Stimulated activated CD8-positive, alpha-beta memory T cell treated with anti-CD3 and anti-CD28 coated beads, Interleukin-12 subunit alpha, Interleukin-12 subunit beta, amount 100 ng/mL, for 4 hours (primary cell): ENCODE results near the gene POU5F1.
"Not testable (repeated sequence)": the region's sequence is repeated elsewhere in the genome, so short reads cannot be mapped to it uniquely, and the experiment has no call there.

Experiments
- DNase-seq: peaks from one replicate; pipeline ENCODE4 v3.0.0-alpha.2; 2020; ENCODE audit warnings: low read depth

POU5F1 gene

DNA sequence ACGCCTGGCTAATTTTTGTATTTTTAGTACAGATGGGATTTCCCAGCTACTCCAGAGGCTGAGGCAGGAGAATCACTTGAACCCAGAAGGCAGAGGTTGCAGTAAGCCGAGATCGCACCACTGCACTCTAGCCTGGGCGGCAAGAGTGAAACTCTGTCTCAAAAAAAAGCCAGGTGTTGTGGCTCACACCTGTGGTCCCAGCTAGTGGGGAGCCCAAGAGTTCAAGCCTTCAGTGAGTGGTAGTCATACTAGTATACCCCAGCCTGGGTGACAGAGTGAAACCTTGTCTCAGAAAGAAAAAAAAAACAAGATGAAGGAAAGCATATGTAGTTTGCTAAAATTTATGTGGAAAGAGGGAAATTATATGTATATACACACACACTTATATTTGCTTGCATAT, 20.0 kb upstream of the POU5F1 start:
- DNase-seq = no peak

DNA sequence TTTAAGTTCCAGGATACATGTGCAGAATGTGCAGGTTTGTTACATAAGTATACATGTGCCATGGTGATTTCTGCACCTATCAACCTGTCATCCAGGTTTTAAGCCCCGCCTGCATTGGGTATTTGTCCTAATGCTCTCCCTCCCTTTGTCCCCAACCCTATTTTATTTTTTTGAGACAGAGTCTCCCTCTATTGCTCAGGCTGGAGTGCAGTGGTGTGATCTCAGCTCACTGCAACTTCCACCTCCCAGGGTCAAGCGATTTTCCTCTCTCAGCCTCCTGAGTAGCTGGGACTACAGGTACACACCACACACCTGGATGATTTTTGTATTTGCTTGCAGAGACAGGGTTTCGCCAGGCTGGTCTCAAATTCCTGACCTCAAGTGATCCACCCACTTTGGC, 18.7 kb upstream of the POU5F1 start:
- DNase-seq = not testable (repeated sequence)

DNA sequence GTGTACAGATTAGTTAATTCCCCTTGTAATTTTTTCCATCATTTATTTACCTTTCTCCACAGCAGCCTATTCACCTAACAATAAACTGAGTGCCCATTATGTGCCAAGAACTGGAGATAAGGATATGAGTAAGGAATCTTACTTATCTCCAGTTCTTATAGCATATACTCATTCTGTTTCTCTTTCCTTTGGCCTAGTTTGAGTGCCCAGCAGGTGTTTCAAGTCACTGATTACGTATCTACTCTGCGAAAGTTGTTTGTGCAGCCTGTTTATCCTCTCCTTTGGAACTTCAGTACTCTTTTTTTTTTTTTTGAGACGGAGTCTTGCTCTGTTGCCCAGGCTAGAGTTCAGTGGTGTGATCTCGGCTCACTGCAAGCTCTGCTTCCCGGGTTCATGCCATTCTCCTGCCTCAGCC, 17.3 kb upstream of the POU5F1 start:
- DNase-seq = no peak

DNA sequence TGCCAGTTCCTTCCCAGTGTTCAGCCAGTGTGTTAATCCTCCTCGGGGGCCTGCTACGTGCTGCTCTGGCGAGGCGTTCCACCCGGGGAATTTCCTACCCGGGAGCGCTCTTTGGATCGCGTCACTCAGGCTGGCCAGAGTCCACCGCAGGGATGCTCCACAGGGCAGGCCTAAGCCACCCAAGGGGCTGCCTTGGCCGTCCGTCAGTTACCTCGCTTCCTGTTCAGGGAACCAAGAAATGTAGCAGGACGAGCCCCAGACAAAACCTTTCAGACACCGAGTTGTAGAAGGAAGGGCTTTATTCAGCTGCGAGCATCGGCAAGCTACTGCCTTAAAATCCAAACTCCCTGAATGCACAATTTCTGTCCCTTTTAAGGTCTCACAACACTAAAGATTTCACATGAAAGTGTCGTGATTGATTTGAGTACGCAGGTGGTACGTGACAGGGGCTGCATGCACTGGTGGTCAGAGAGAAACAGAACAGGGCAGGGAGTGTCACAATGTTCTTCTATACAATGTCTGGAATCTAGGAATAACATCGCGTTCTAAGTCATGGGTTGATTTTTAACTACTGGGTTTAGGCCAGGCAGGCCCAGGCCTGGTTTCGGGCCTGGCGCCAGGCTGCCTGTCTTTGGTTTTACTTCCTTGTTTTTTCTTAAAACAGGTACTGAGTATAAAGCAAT, 15.7 kb upstream of the POU5F1 start:
- DNase-seq = no peak

DNA sequence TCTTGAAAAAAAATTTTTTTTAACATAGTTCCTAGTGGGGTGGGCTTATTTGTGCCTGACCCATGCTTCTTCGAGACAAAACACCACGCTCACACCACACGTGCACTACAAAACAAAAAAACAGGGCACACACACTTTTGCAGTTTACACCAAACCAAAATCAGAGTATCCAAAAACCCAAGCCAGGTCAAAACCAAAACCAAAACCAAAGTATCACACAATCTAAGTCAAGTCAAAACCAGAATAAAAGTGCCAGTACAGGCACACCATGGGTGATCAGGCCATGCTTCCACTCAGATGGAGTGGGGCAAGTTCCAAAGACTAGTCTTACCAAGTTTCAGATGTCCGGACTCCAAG, 15.2 kb upstream of the POU5F1 start:
- not testable (repeated sequence) for DNase-seq

DNA sequence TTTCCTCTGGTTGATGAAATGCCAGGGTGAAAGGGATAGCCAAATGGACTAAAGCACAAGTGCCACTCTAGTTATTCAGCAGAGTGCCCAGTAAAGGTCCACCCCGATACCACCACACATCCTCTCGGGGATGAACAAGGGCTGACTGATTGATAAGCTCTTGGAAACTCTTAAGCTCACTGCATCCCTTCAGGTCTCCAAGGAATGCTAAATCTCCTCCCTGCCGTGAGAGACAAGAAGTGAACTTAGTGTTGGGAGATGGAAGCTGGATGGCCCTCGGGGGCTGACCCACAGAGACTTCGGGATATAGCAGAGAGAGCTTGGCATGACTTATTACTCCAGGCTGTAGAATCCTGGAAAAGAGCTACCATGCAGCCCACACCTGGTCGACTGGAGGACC, 13.4 kb upstream of the POU5F1 start:
- DNase-seq = not testable (repeated sequence)

DNA sequence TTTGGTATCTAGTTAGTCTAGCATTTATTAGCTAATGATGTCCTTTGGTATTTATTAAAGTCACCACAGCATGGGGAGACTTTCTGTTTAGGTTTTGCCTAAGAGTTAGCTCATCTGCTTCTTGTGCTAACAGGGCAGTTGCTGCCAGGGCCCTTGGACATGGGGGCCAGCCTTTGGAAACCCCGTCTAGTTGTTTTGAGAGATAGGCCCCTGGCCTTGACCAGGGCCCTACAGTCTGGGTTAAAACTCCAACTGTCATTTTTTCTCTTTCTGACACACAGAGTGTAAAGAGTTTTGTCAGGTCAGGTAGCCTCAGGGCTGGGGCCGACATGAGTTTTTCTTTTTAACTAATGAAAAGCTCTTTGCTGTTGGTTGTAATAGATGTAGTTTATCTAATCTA, 12.8 kb upstream of the POU5F1 start:
- DNase-seq = not testable (repeated sequence)

DNA sequence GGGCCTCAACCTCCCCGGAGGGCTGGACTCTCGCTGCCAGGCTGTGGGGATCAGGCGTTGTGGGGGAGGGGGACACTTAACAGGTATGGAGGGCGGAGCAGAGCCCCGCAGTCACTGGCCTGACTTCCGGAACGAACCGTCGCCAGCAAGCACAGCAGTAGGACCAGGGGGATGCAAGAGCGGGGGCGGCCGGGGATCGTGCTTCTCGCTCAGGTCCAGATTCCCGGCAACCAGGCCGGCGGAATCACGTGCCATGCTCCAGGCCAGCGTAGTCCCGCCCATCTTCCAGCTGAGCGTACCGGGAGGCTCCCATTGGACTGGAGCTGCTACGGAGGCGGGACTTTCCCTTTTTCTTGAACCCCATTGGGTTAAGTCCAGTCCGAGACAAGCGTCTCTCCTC, 10.0 kb upstream of the POU5F1 start:
- DNase-seq = no peak

DNA sequence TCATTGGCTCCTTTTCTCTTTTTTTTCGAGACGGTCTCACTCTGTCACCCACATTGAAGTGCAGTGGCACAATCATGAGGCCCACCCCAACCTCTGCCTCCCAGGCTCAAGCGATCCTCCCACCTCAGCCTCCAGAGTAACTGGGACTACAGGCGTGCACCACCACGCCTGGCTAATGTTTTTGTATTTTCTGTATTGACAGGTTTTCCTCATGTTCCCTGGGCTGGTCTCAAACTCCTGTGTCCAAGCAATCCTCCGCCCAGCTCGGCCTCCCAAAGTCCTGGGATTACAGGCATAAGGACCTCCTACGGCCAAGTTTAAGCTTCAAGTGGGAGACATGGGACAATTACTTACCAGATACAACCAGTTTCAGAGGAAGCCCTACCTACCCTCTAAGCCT, 9.4 kb upstream of the POU5F1 start:
- no peak for DNase-seq

DNA sequence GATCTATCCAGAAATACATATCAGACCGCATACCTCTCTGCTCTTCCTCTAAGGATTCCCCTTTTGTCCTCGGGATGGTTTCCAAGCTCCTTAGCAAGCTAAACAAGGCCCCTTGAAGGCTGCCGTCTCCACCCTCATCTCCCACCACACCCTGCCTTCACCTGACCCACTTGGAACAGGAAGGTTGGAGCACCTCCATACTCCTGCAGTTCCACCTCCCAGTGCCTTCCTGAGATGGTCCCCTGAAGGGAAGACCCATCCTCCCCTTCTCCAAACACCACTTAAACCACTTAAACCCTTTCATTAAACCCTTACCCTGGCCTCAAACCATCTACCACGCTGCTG, 8.5 kb upstream of the POU5F1 start:
- DNase-seq = no peak

DNA sequence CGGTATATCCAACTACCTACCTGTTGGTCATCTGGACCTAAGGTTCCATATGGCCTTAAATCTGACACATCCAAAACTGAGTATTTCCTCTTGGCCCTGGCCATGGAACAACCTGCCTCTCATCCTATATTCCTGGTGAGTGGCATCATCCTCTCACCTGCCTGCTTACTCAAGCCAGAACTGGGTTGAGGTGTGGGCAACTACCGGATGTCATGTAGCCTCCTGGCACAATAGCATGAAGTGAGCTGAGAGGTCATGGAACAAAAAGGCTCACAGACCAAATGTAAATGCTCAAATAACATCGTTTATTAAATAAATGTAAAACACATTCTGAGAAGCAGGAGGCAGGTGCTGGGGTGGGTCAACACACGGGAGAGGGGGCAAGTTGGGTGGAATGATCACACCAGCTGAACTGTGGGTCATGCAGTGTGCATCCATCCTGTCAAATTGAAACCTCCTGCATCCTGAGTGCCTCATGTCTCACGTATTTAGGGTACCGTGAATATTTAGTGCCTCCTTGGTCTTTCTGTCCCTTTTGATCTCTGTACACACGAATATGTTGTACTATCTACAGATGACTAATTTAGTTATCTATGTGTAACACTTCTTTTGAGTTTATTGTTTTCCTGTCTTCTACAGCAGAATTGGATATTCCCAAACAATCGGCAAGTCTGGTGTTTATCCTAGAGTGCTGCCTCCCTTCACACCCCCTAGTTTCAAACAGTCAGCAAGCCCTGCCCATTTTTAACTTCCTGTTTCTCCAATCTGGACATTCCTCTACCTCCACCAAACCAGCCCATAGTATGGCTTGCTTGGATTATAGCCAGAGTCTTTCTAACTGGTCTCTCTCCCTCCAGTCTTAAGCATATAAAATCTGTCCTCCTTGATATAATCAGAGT, 7.9 kb upstream of the POU5F1 start:
- DNase-seq = no peak

DNA sequence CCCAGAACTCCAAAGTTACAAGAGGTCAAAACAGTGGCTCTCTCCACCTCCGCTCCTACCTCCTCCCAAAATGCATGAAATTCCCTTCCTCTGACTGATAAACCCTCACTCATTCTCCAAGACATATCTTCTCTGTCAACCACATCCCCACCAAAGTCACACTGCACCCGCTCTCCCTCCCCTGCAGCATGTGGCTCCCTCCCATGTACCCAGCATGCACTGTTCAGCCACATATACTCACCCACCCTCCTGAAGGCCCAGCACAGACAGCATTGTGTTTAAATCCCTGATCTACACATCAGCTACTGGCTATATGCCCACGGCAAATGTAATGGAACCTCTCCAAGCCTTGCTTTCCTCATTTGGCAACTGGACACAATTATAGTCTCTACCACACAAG, 5.5 kb upstream of the POU5F1 start:
- DNase-seq = no peak

DNA sequence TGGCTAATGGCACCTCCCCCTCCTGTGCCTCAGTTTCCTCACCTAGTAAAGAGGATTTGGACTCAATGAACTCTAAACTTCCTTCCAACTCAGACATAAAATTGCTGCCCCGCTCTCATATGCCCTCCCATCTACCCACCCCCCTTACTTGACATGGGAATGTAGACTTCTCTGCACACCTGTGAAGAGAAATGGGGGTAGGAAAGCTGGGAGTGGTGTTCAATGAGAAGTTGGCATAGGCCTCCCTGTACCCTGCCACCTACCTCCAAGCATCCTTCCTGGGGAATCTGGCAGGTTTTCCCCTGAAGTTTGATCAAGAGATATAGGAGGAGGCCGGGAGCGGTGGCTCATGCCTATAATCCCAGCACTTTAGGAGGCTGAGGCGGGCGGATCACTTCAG, 3.9 kb upstream of the POU5F1 start:
- DNase-seq = no peak

DNA sequence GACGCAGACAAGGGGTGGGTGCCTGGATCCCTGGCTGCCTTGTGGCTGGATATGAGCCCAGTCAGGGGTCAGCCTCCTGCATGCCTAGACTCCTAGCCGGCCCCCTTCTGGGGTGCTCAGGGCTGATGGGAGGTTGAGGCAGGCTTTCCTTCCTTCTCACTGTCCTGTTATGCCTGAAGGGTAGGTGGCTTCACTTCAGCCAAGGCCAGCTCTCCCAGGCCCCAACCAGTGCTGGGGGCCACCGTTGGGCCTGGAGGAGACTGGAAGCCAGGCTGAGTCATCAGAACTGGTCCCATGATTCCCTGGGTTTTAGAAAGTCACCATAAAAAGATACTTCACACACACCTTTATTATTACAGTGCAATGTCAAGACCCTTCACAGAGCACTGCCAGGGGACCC, 2.9 kb upstream of the POU5F1 start:
- DNase-seq = no peak

DNA sequence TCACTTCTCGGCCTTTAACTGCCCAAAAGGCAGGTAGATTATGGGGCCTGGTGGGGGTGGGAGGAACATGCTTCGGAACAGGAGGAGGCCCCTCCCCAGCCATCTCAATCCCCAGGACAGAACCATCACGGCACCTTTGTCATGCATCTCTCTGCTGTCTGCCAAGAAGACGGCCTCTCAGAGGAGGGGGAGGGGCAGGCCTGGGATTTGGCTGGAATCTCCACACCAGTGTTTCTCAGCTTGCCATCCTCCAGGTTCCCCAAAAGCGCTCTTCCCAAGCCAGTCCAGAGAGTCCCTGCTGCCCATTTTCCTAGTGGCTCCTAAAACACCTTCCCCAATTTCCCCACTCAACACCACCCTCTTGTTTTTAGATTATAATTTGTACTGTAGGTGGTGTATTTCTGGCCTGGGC, 2.5 kb upstream of the POU5F1 start:
- no peak for DNase-seq

DNA sequence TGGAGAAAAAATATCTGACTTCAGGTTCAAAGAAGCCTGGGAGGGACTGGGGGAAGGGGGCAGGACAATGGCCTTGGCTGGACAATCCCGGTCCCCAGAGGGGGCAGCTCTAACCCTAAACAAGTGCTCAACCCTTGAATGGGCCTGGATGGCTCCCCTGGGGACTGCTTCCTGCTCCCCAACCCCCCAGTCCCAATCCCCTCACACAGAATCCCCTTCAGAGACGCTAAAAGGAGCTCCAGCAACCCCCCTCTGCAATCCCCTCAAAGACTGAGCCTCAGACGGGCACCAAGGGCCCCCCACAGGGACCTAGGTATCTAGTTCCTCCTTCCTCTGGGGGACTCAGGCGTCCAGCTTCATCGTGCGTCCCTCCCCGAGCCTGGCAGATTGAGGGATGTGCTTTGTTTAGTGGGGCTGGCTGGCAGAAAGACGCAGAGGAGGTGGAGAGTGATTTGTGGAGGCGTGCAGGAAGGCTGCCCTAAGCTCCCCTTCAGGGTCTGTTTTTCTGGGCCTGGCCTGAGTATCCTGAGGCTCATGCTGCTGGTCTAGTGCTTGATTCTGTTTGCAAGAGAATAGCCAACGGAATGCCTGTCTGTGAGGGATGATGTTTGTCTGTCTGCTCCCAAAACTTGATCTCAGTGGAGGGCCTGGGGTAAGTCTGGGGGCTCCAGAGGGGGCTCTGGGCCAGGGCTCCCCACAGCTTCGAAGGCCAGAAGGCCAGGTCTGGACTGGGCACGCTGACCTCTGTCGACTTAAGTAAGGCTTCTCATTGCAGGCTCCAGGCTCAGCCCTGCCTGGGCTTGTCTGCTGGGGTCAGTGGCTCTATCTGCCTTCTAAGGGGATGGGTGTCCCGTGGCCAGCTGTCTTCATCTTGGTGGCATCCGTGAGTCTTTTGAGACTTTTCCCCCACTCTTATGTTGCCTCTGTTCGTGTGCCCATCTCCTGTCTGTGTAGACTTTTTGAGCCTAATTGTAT, 1.7 kb upstream of the POU5F1 start:
- no peak for DNase-seq

DNA sequence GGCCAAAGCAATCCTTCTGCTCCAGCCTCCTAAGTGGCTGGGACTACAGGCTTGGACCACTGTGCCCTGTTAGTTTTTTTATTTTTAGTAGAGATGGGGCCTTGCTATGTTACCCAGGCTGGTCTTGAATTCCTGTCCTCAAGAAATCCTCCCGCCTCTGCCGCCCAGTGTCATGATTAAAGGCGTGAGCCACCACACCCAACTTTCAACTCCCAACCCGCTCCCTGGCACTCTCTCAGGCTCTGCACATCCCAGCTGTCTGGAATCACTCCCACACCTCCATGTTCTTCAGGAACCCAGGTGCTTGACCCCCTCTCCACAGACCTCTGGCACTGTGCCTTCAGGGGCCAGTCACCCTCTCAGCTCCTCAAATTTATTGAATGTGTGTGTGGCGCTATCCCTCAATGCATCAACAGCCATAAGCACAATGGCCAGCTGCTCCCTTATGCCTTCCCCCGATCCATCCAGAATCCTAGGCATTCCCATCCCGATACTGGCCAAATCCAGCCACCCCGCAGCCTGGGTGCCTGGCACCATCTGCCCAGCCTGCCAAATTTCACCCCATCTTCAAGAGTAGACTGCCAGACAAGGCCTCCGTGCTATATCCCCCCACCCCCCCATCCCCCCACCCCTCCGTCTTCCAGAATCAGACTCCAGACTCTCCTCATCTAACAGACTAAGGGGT, 647 bp upstream of the POU5F1 start:
- DNase-seq = no peak

DNA sequence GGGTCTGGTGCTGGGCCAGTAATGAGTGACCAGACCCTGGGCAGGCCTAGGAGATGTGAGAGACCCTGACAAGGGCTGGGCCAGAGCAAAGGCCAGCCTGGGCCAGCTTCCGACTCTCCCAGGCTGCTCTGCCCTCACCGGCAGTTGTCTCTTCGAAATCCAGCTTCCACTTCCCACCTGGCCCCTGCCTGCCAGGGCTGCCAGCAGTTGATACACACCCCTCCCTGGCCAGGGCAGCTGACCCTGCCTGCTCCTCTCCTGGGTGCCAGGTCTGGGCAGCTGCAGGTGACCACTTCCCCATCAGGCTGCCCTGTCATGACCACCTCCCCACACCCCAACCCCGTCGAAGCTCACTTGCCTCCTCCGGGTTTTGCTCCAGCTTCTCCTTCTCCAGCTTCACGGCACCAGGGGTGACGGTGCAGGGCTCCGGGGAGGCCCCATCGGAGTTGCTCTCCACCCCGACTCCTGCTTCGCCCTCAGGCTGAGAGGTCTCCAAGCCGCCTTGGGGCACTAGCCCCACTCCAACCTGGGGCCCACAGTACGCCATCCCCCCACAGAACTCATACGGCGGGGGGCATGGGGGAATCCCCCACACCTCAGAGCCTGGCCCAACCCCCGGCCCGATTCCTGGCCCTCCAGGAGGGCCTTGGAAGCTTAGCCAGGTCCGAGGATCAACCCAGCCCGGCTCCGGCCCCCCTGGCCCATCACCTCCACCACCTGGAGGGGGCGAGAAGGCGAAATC, 453 bp downstream of the POU5F1 start:
- not testable (repeated sequence) for DNase-seq

DNA sequence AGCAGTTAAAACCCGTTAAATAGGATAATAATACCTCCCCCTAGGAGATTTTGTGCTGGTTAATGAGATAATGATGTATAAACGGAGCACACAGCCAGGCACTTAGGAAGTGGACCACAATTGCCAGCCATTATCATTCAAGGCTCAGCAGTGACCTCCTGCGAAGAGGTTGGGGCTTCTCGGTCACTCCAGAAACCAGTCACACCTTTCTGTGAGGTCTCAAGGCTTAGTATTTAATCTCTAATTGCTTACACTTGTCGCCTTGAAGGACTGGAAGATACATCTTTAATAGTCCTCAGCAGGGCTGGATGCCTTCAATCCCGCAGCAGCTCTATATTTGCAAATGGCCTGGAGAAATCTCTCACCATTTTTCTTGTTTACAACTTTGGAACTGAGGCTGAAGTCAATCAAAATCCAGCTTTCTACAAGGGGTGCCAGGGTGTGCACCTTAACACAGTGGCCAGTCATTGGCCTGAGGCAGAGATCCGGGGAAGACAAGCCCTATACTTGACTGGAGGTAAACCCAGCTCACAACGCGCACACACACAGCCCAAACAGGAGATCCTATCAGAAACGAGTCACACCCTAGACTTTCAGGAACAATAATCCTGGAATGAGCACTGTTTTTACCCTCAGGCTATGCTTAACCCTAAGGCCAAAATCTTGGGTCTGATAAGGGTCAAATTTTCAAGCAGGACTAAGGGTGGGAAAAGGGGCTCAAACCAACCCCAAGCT, 1.2 kb downstream of the POU5F1 start:
- no peak for DNase-seq

DNA sequence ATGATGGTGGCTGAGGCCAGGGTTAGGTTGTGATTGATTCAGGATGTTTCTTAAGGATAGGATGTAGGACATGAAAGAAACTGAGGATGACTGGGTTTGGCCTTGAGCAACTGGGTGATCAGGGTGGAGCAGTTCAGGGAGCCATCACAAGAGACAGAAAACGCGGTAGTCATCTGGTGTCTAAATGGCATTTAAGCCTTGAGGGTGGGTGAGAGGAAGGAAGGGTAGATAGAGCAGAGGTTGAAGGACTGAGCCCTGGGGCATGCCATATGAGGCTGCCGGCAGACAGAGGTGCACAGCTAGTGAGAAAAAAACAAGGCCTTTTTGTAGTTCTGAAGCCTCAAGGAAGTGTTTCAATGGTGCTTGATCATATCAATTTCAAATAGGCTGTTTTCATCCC, 1.9 kb downstream of the POU5F1 start:
- DNase-seq = no peak

DNA sequence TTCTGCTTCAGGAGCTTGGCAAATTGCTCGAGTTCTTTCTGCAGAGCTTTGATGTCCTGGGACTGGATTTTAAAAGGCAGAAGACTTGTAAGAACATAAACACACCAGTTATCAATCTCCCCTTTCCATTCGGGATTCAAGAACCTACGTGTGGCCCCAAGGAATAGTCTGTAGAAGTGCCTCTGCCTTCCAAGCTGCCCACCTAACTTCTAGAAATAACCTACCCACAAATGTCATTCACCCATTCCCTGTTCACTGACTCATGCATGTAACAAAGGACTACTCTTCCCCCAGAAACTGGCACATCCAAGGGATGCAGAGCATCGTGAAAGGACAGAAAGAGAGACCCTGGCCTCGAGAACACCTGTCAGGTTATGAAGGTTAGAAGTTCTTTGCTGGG, 4.5 kb downstream of the POU5F1 start:
- DNase-seq = no peak
